ENCODE results near the gene EGFL6.

Gene EGFL6, protein sequence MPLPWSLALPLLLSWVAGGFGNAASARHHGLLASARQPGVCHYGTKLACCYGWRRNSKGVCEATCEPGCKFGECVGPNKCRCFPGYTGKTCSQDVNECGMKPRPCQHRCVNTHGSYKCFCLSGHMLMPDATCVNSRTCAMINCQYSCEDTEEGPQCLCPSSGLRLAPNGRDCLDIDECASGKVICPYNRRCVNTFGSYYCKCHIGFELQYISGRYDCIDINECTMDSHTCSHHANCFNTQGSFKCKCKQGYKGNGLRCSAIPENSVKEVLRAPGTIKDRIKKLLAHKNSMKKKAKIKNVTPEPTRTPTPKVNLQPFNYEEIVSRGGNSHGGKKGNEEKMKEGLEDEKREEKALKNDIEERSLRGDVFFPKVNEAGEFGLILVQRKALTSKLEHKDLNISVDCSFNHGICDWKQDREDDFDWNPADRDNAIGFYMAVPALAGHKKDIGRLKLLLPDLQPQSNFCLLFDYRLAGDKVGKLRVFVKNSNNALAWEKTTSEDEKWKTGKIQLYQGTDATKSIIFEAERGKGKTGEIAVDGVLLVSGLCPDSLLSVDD

DNA sequence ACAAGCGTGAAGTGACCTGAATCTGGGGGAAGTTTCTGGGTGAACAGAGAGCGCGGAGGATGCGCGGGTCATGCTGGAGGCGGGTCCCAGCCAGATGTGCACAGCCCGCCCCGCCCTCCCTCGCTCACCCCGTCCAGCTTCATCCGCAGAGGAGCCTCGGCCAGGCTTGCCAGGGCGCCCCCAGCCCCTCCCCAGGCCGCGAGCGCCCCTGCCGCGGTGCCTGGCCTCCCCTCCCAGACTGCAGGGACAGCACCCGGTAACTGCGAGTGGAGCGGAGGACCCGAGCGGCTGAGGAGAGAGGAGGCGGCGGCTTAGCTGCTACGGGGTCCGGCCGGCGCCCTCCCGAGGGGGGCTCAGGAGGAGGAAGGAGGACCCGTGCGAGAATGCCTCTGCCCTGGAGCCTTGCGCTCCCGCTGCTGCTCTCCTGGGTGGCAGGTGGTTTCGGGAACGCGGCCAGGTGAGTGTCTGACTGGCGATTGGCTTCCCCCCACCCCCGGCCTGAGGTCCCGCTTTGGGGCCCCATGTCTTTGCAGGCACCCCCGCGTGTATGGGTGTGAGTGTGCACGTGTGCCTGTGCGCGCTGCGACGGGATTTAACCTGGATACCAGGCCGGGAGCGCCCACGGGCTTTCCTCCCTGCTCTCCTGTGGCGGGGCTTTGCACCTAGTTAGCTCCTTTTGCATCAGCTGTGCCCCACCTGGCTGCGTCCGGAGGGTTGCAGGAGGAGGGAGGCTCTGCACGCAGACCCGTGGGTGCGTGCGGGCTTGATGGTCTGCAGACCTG, at the start of gene EGFL6:
Gene EGFL6, plus strand, starts transcription at position 123 of the 782 bp plus-strand sequence. Its CDS starts 261 bp downstream, at position 384.
- DNase-seq (ENCODE audit: low spot score) = peak; percentile 8

DNA sequence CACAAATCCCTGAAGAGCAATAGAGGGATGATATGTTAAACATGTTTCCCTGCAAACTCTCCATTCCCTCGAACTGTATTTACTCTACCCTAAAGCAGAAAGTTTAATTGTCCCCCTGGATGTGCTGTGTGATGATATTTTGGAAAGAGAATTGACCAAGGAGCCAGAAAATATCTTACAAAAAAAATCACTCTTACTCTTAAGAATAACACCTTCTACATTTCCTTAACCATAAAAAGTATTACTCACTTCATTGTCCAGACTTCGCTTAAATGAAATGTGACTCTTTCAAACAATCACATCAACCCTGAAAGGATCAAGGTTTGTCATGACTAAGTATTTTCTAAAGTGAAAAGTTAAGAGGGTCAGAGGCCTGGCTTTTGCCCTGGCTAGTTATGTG, 49.0 kb upstream of the EGFL6 start:
- DNase-seq (ENCODE audit: low spot score) = no peak

DNA sequence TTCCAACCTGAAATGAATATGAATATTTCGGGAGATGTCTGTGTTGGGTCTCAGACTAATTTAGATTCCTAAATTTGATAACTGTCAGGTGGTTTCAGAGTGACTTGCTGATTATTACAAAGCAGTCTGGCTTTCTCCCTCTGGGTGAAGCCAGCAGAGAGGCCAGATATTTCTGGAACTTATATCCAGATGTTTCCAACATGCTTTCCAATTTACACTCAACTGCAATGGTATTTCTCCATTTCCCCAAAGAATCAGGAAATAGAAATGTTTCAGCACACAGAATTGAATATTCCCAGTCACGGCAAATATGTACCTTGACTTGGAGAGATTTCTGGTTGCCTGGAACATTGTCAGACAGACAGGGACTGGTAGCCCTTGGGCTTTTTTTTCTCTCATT, 48.5 kb upstream of the EGFL6 start:
- no peak for DNase-seq (ENCODE audit: low spot score)

DNA sequence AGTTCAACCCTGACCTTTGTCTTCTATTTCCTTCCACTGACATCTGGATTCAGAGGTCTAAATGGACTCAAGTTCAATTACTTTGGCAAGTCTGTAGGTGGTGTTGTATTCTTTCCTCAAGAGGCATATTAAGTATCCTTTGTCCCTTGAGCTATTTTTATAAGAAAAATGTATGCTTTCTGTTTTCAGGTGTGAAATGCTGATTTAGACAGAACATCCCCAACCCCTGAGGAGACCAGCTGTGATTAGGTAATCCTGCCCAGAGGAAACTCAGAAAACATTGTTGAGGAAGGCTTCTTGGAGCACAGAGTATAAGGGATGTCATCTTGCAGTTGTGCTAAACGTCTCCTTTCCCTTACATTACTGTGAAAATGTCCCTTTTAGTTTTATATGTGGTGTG, 46.6 kb upstream of the EGFL6 start:
- no peak for DNase-seq (ENCODE audit: low spot score)

DNA sequence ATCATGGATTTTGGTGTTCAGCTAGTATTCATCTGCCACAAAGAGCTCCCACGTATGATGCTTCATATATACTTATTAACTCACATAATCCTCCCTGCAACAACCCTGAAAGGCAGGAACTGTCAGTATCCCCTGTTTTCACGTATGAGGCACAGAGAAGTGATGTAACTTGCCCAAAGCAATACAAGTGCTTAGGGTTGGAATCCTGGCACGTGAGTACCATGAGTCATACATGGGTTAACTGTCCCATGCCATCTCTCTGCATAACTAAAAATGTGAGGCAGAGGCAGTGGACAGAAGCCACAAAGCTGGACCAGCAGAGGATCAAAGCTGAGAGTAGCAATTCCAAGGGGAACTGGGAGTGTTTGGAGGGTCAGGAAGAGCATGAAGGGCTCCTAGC, 35.7 kb upstream of the EGFL6 start:
- DNase-seq (ENCODE audit: low spot score) = no peak

DNA sequence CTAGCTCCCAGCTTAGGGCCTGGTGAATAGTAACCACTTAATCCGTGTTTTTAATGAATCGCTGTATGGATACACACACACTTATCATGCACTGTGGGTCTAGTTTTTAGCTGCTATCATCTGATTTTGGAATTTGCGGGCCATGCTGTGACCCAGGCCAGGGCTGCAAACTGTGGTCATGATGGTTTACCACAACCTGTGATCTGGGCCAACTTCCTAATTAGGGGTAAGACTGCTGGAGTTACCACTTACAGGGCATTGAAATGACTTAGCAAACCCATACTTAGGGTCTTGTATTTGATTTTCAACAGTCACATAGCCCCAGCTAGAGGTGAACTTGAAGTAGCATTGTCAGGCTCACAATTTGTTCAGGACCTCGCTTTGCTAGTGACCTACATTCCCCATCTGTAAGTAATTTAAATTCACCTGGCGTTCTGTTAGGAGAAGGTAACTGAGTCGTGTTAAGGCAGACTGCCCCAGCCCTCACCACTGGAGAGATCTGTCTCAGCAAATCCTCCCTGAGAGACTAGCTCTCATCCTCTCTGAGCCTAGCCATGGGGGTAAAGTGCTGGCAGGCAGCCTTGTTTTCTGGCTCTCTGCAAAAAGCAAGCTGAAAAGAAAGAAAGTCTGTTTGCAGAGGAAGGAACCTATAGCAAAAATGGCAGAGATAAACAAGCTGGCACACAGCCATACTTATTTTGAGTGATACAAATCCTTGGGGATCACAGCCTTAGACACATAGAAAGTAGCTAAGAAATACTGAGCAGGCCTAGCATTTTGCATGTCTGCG, 33.8 kb upstream of the EGFL6 start:
- DNase-seq (ENCODE audit: low spot score) = no peak

DNA sequence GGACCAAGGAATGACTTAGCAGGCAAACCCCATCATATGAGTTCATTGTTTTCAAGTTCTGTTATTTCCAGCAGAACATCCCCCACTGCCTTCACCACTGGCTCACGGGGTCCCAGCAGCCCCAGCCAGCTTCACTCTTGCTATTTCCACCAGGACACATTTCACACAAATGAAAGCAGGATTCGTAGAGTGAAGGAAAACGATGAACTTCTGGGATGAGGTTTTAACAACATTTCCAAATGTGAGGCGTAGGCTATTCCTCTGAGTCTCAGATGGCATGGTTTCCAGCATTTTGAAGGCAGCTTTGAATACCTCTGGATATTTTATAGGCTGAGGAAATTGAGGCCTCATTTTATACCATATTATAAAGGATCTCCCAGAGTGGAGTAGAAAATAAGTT, 32.9 kb upstream of the EGFL6 start:
- DNase-seq (ENCODE audit: low spot score) = no peak

DNA sequence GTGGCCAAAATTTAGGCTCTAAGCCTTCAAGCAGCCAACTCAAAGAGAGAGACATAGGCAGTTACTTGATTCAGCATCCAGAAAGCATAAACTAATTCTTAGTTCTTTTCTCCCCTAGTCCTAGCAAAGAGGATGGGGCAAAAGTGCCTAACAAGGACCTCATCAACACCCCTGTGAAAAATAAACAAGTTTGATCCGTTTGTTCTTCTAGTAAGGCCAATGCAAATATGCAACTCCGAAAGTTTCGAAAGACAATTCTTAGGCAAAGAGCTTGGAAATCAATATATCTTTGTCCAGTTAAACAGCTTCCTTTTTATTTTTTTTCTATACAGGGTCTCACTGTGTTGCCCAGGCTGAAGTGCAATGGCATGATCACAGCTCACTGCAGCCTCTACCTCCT, 31.0 kb upstream of the EGFL6 start:
- DNase-seq (ENCODE audit: low spot score) = no peak

DNA sequence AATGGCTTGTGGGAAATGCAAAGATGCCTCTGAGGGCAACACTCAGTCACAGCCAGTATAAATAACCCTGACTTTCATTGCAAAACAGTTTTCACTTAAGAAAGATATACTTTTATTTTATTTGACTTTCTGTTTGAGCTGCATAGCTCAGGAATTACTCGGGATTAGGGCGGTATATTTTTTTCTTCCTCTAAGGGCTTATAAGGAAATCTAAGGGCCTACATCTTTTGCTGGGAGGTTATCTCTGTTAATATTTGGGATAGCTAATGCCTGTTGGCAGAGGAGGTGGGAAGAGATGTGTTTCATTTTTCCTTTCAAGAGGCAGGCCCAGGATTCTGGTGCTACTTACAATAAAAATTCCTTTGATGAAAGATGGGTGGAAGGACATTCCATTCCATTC, 28.8 kb upstream of the EGFL6 start:
- DNase-seq (ENCODE audit: low spot score) = no peak

DNA sequence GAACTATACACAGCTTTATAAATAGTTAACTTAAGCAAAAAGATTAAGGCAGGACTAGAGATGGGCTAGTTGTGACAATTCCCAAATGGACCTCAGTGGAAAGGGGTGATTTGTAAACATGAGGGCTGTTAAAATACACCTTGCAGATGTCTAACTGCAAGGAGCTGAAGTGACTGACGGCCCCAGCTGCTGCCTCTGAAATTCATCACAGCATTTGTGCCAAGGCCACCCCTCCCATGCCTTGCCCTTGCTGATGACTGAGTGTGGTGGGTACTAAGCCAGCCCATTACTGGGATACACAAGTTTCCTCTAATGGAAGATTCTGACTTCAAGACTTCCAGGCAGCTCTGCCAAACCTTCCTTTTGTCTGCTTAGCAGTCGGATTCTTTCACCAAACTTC, 23.7 kb upstream of the EGFL6 start:
- no peak for DNase-seq (ENCODE audit: low spot score)

DNA sequence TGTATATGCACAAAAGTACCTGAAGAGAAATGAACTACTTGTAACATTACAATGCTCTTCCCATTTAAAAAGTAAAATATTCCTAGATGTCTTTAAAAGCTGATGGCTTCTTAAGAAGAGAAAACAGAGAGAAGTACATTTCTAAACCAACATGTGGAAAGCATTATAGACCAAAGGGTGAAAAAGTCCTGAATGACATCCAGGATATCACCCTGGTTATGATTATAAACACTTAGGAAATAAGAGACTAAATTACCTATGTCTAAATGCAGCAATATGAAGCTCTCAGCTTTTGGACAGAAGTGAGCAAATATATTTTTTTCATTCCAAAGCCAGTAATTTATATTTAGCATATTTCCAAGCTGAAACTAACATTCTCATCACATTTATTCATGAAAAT, 21.7 kb upstream of the EGFL6 start:
- no peak for DNase-seq (ENCODE audit: low spot score)

DNA sequence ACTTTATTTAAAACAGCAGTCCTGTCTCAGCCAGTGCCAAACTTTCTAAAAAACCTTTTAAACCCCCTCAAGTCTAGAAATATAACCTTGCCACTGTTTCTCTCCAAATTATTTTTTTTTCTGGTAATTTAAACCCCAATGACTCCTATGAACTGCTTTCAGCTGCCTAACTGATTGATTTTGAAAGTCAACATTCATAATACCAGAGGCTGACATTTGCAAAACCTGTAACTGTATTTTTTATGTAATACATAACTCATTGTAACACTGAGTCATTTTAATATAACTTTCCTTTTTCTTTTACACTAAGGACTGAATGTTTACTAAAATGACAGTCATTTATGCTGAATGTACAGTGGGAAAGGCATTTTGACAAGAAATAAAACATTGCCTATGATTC, 19.1 kb upstream of the EGFL6 start:
- DNase-seq (ENCODE audit: low spot score) = no peak

DNA sequence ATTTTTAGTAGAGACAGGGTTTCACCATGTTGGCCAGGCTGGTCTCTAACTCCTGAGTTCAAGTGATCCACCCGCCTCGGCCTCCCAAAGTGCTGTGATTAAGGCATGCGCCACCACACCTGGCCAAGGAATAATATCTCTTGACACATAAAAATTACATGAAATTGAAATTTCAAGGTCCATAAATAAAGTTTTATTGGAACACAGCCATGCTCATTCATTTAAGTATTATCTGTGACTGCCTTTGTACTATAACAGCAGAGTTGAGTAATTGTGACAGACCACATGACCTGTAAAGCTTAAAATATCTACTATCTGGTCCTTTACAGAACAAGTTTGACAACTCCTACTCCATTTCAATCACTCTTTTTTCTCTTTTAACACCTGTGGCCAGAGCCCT, 17.8 kb upstream of the EGFL6 start:
- DNase-seq (ENCODE audit: low spot score) = no peak

DNA sequence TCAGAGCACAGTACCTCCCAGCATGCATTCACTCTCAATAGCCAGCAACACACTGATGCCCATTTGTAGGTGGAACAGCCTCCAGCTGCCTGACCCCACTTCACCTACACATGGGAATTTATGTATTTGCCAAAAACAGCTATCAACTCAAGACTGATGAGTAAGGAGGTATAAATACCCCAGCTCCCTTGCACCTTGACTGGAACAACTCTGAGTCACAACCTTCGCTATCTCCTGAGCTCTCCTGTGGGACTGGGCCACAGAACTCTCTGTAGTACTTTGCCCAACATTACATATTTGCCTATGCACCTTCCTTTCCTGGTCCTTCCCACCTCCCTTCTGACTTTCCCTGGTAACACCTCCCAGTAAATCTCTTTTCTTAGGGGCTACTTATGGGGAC, 16.5 kb upstream of the EGFL6 start:
- no peak for DNase-seq (ENCODE audit: low spot score)

DNA sequence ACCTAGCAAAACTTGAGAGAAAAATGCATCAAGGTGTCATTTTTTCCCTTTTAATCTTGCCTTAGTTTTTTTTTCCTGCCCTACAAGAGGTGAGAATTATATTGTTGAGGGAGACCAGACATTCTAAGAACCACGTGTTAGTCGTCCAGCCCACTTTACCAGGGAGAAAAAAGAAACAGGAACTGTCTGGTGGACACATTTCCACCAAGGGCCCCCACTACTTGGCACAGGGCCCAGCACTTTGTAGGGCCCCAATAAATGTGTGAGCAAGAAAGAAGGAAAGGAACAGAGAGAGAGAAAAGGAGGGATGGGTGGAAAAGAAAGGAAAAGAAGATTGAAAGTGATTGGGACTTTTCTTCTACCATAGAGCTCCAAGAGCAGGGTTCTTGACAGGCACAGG, 3.9 kb upstream of the EGFL6 start:
- DNase-seq (ENCODE audit: low spot score) = no peak

DNA sequence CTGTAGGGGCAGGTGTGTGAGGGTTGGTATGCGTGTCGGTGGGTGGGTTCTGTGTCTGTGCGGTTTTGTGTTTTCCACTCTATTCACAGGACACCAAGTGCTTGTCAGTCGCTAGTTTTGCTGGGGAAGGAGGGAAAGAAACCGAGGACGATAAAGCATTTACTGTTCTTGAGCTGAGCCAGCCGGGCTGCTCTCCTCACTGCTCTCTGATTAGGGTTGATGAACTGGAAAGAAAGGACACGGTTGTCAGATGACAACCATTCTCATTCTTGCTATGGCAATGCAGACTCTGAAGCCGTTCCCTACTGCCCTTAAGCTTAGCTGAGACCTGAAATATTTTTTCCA, 832 bp downstream of the EGFL6 start:
- DNase-seq (ENCODE audit: low spot score) = no peak

DNA sequence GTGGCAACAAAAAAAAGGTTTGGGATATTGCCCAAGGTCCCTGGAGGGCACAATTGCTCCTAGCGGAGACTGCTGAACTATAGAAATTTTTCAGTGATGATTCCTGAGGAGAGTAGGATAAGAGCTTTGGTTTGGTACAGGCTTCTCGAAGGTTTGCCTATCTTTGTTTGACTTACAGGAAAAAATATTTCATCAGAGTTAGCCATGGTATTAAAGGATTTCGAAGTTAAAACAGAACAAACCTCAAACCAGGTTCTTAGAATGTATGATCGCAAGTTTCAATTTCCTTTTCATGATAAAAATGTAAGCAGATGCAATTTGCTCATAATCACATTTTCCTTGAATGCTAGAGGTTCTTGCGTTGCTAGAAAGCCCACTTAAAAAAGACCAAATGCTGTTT, 1.7 kb downstream of the EGFL6 start:
- no peak for DNase-seq (ENCODE audit: low spot score)

DNA sequence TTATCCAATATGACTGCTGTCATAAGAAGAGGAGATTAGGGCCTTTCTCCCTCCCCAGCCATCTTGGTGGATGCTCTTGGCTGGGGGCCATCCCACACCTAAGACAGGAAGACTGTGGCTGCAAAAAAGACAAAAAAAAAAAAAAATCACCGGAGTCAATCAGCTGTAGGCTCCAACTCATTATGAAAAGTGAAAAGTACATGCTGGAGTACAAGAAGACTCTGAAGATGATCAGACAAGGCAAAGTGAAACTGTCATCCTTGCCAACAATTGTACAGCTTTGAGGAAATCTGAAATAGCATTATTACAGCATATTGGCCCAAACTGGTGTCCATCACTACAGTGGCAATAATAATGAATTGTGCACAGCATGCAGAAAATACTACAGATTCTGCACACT, 5.2 kb downstream of the EGFL6 start:
- no peak for DNase-seq (ENCODE audit: low spot score)

DNA sequence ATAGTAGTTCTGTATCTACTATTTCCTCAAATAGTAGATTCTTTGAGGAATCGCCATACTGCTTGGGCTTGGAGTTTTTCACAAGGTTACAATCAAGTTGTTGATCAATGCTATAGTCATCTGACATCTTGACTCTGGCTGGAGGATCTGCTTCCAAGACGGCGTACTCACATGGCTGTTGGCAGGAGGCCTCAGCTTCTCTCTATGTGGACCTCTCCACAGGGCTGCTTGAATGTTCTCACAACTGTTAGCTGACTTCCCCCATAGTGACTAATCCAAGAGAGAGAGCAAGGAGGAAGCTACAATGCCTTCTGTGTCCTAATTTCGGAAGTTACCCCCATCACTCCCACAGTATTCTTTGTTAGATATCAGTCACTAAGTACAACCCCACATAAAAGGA, 10.3 kb downstream of the EGFL6 start:
- no peak for DNase-seq (ENCODE audit: low spot score)

DNA sequence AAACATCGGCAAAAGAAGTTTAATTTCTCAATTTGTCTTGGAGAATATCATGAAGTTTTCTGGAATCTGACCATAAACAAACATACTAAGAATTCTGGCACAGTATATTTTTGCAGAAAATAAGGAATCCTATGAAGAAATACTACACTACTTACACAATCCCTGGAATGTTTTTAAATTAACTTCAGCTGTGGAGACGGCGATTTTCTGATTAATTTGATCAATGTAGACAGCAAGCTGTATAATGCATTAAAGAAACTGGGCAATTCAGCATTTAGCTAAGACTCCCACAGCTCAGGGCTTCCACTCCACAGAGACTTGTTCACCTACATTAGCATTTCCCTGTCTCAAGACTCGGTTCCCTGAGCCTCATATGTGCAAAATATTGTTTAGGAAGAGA, 12.2 kb downstream of the EGFL6 start:
- DNase-seq (ENCODE audit: low spot score) = no peak

DNA sequence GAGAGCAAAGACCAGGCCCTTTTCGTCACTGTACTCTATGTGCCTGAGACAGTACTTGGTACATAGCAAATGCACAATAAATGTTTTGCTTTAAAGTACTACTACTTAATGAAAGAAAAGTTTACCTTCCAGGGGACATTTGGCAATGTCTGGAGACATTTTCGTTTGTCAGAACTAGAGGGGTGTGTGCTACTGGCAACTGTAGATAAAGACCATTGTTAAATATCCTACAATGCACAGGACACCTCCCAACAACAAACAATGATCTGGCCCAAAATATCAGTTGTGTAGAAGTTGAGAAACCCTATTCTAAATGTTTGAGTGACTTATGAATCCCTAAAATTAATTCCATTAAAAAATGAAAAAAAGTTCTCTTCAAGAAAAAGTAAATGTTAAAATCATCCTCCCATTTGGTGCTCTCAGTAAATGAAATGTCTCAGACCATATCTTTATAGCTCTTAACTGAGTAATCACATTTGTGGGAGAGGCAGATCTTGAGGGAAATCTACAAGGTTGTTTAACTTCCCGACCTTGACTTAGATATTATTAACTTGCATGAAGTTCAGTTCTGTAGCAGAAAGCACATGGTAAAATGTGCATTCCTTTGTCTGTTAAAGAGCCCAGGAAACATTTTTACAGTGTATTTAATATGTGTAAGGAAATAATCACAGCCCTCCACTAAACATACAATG, 18.5 kb downstream of the EGFL6 start:
- no peak for DNase-seq (ENCODE audit: low spot score)

DNA sequence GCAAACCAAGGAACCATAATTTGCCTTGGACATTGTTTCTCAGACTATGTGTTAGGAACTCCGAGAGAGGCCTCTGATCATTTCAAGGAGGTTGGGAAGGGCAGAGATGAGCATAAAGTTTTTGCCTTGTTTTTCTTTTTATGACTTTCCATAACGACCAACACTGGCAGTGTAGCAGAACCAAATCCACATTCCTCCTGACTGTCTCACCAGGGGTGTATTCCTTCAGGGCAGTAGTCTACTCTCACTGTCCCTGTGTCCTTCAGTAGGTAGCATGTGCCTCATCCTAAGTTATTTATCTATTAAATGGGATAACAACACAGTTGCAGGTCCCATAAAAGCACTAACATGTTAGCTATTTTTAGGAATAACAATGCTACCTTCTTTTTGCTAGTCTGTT, 20.8 kb downstream of the EGFL6 start:
- no peak for DNase-seq (ENCODE audit: low spot score)

All from iPS-NIHi11 (cell line).